Thyroid gland (tissue), 4 donors: ENCODE measurements around the gene COL23A1.

Source experiments
- POLR2A ChIP-seq, 2 donors: fragments of 450-650 bp; IDR thresholded peaks; one replicate each; pipeline ENCODE4 v1.6.1; 2017; ENCODE audit warnings: antibody characterized with exemption in 2 of 2, mild to moderate bottlenecking in 2 of 2, moderate library complexity in 1 of 2
- TF ChIP-seq, protein P1 (sequence below), 6 experiments: fragments of 200-600 bp in 3 of 6; fragments of 450-650 bp in 3 of 6; sonication (generic) in 3 of 6; IDR thresholded peaks; one replicate each; pipeline ENCODE4 v1.5.1; 2016 to 2019; ENCODE audit warnings: antibody characterized with exemption in 6 of 6, mild to moderate bottlenecking in 2 of 6, inconsistent platforms in 1 of 6, moderate library complexity in 1 of 6

DNA sequence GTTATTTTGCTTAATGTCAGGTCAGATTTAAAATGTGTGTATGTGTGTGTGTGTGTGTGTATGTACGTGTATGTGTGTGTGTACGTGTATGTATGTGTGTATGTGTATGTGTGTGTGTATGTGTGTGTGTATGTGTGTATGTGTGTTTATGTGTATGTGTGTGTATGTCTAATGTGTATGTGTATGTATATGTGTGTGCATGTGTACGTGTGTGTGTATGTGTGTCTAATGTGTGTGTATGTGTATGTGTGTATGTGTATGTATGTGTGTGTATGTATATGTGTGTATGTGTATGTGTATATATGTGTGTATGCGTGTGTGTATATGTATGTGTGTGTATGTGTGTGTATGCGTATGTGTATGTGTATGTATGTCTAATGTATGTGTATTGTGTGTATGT is 232.5 kb downstream of the COL23A1 start:
- TF ChIP-seq, protein P1, sequence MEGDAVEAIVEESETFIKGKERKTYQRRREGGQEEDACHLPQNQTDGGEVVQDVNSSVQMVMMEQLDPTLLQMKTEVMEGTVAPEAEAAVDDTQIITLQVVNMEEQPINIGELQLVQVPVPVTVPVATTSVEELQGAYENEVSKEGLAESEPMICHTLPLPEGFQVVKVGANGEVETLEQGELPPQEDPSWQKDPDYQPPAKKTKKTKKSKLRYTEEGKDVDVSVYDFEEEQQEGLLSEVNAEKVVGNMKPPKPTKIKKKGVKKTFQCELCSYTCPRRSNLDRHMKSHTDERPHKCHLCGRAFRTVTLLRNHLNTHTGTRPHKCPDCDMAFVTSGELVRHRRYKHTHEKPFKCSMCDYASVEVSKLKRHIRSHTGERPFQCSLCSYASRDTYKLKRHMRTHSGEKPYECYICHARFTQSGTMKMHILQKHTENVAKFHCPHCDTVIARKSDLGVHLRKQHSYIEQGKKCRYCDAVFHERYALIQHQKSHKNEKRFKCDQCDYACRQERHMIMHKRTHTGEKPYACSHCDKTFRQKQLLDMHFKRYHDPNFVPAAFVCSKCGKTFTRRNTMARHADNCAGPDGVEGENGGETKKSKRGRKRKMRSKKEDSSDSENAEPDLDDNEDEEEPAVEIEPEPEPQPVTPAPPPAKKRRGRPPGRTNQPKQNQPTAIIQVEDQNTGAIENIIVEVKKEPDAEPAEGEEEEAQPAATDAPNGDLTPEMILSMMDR (IDR thresholded peaks at IDR 0.05) = no peak
- TF ChIP-seq POLR2A (IDR thresholded peaks at IDR 0.05) = no peak
